Brain microvascular endothelial cell (primary cell): ENCODE data around the gene CHST11.

ENCODE experiments used
- DNase-seq: peaks from one replicate; pipeline ENCODE4 v3.0.0-alpha.2; 2020
- H3K27ac ChIP-seq: fragments of 250-450 bp; sonication (Bioruptor Pico); 2 replicates; pipeline ENCODE4 v1.5.1; 2020; ENCODE audit warnings: mild to moderate bottlenecking, moderate library complexity
- H3K27me3 ChIP-seq: fragments of 250-450 bp; sonication (Bioruptor Pico); replicated peaks from 2 replicates; pipeline ENCODE4 v1.5.1; 2020; ENCODE audit warnings: mild to moderate bottlenecking
- H3K36me3 ChIP-seq: fragments of 250-450 bp; sonication (Bioruptor Pico); replicated peaks from 2 replicates; pipeline ENCODE4 v1.5.1; 2020; ENCODE audit warnings: mild to moderate bottlenecking
- H3K4me3 ChIP-seq: 2 replicates; pipeline ENCODE4 v1.5.1; 2011; ENCODE audit warnings: low read depth, mild to moderate bottlenecking, control low read depth, low read length, moderate library complexity
- in situ Hi-C: cut with HindIII; loops from 2 replicates; pipeline ENCODE4 v1.10.0; 2017; ENCODE audit warnings: low sequenced_read_pairs, low pct_ligation_motif_present
- TF ChIP-seq, protein P1 (sequence below): IDR thresholded peaks from 2 replicates; pipeline ENCODE4 v1.5.1; 2011; ENCODE audit warnings: low read depth, mild to moderate bottlenecking, moderate library complexity, low read length, control low read depth, inconsistent platforms; ENCODE audit errors: missing control alignments

CHST11 gene

GRCh38 chr12:104433061-104433460 lies 23.7 kb upstream of the CHST11 start:
- in situ Hi-C loops, result no loop called here
- no peak overlapping the region for H3K4me3 ChIP-seq
- no peak for DNase-seq
- H3K27ac ChIP-seq, result no peak overlapping the region
- TF ChIP-seq, protein P1, sequence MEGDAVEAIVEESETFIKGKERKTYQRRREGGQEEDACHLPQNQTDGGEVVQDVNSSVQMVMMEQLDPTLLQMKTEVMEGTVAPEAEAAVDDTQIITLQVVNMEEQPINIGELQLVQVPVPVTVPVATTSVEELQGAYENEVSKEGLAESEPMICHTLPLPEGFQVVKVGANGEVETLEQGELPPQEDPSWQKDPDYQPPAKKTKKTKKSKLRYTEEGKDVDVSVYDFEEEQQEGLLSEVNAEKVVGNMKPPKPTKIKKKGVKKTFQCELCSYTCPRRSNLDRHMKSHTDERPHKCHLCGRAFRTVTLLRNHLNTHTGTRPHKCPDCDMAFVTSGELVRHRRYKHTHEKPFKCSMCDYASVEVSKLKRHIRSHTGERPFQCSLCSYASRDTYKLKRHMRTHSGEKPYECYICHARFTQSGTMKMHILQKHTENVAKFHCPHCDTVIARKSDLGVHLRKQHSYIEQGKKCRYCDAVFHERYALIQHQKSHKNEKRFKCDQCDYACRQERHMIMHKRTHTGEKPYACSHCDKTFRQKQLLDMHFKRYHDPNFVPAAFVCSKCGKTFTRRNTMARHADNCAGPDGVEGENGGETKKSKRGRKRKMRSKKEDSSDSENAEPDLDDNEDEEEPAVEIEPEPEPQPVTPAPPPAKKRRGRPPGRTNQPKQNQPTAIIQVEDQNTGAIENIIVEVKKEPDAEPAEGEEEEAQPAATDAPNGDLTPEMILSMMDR, result no peak
- no peaks in the 10 kb centered on the region for H3K27me3 ChIP-seq
- H3K36me3 ChIP-seq, result no peaks in the 10 kb centered on the region

- TF ChIP-seq, protein P1, result no peak
Observed at GRCh38 chr12:104434129-104434528, 22.6 kb upstream of the CHST11 start.

GRCh38 chr12:104435175-104435574 lies 21.6 kb upstream of the CHST11 start:
- Histone ChIP-seq H3K27me3 (no peaks in the 10 kb centered on the region), H3K4me3 (no peak overlapping the region), H3K27ac (no peak overlapping the region), H3K36me3 (no peaks in the 10 kb centered on the region)
- no peak for DNase-seq
- in situ Hi-C loops, result no loop called here
- TF ChIP-seq, protein P1, result no peak

More at GRCh38 chr12:104434129-104434528, 22.6 kb upstream of the CHST11 start:
- no peak for DNase-seq
- H3K36me3 ChIP-seq, result no peaks in the 10 kb centered on the region
- H3K27me3 ChIP-seq, result no peaks in the 10 kb centered on the region
- in situ Hi-C loops, result no loop called here
- H3K27ac ChIP-seq, result no peak overlapping the region
- no peak overlapping the region for H3K4me3 ChIP-seq

DNA sequence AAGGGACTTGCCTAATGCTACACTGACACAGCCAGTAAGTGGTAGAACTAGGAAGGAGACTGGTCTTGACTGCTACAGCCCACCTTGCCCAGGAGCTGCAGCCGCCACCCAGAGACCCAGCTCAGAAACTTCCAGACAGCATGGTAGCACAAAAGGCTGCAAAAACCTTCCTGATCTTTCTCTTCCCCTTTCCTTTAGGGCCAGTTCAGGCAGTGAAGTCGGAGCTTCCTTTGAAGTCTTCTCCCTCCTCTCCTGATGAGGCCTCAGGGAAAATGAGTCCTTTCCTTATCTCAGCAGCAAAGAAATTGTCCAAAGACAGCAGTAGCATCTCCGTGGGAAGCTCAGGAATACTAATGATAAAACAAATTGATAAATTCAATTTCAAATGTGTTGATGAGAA lies 21.0 kb upstream of the CHST11 start:
- H3K4me3 ChIP-seq, result no peak overlapping the region
- H3K36me3 ChIP-seq, result no peaks in the 10 kb centered on the region
- in situ Hi-C loops, result no loop called here
- TF ChIP-seq, protein P1, result no peak
- no peak for DNase-seq
- no peak overlapping the region for H3K27ac ChIP-seq
- no peaks in the 10 kb centered on the region for H3K27me3 ChIP-seq

- no peaks in the 10 kb centered on the region for H3K27me3 ChIP-seq
- TF ChIP-seq, protein P1, result no peak
- in situ Hi-C loops, result no loop called here
- H3K27ac ChIP-seq, result no peak overlapping the region
- no peak for DNase-seq
- no peak overlapping the region for H3K4me3 ChIP-seq
- no peaks in the 10 kb centered on the region for H3K36me3 ChIP-seq
Observed at GRCh38 chr12:104436790-104437189, 20.0 kb upstream of the CHST11 start.

GRCh38 chr12:104438134-104438533 lies 18.6 kb upstream of the CHST11 start:
- in situ Hi-C loops, result no loop called here
- H3K36me3 ChIP-seq, result no peaks in the 10 kb centered on the region
- H3K27ac ChIP-seq, result no peak overlapping the region
- H3K27me3 ChIP-seq, result no peaks in the 10 kb centered on the region
- H3K4me3 ChIP-seq, result no peak overlapping the region
- TF ChIP-seq, protein P1, result no peak
- DNase-seq, result no peak
